ENCODE measurements around the gene UFD1. TPM values are rescaled to one million over a fixed set of nuclear protein-coding genes. Genes with fewer than 3 reads are reported as not detected.

UFD1 gene
- total and polyA plus RNA-seq, 9 of the 15 experiments (the other 6 are each of a cell fraction or from before 2014, with no cell fraction given), result 238 to 645 (median 363) TPM

- TF ChIP-seq ZNF217 (CRISPR knock-in tag; IDR thresholded peaks at IDR 0.05), result no peak
- TF ChIP-seq ZBED1 (IDR thresholded peaks at IDR 0.05), result no peak
- no peak for TF ChIP-seq ZKSCAN3 (CRISPR knock-in tag; IDR thresholded peaks at IDR 0.05)
- TF ChIP-seq KDM1A (IDR thresholded peaks at IDR 0.05), result no peak
- no peak for TF ChIP-seq KAT7 (CRISPR knock-in tag; IDR thresholded peaks at IDR 0.05; ENCODE audit: borderline replicate concordance)
- no peak for TF ChIP-seq TGIF2 (CRISPR knock-in tag; IDR thresholded peaks at IDR 0.05)
- no peak for TF ChIP-seq MED1 (CRISPR knock-in tag; IDR thresholded peaks at IDR 0.05; ENCODE audit: borderline replicate concordance)
- TF ChIP-seq ZSCAN29 (IDR thresholded peaks at IDR 0.05), result no peak
- TF ChIP-seq SAP30 (IDR thresholded peaks at IDR 0.05; ENCODE audit: borderline replicate concordance, insufficient read depth, low read depth, low read length, poor library complexity, severe bottlenecking), result peak; percentile 86
- peak in 1 of 3 experiments; percentile 29; a peak in 3 of 6 replicates for TF ChIP-seq CTCF (IDR thresholded peaks at IDR 0.05 in 2 of 3, conservative IDR thresholded peaks at IDR 0.05 in 1 of 3; ENCODE audit: insufficient read depth in 2 of 3, low read depth in 1 of 3, low read length in 3 of 3)
- TF ChIP-seq ZNF232 (CRISPR knock-in tag; IDR thresholded peaks at IDR 0.05), result no peak
- no peak for TF ChIP-seq GABPA (tag; conservative IDR thresholded peaks at IDR 0.05; ENCODE audit: low read depth)
- TF ChIP-seq CXXC5 (CRISPR knock-in tag; IDR thresholded peaks at IDR 0.05), result no peak; the same call in none of the 2 replicates
- TF ChIP-seq EWSR1 (IDR thresholded peaks at IDR 0.05; ENCODE audit: borderline replicate concordance, low read depth, partially characterized antibody), result no peak
- TF ChIP-seq CHD2 (IDR thresholded peaks at IDR 0.05; ENCODE audit: low read depth, low read length), result peak; percentile 63
- TF ChIP-seq TFAP4 (CRISPR knock-in tag; IDR thresholded peaks at IDR 0.05; ENCODE audit: borderline replicate concordance), result no peak
- no peak; the same call in 1 of the 2 replicates for TF ChIP-seq ZNF408 (CRISPR knock-in tag; IDR thresholded peaks at IDR 0.05; ENCODE audit: low read depth)
- peak; percentile 36 for TF ChIP-seq POU5F1 (IDR thresholded peaks at IDR 0.05; ENCODE audit: borderline replicate concordance, low read depth, low read length, partially characterized antibody)
- TF ChIP-seq PTBP1 (IDR thresholded peaks at IDR 0.05; ENCODE audit: low read depth, low read length), result 0 out of 2 replicates have a peak, but pooled peaks have one; percentile 50
- TF ChIP-seq ZNF175 (CRISPR knock-in tag; IDR thresholded peaks at IDR 0.05; ENCODE audit: low read depth), result no peak
- TF ChIP-seq FOS (IDR thresholded peaks at IDR 0.05; ENCODE audit: extremely low read depth, insufficient read length), result no peak
- TF ChIP-seq NR2F6 (CRISPR knock-in tag; IDR thresholded peaks at IDR 0.05), result 0 out of 2 replicates have a peak, but pooled peaks have one; percentile 35
- peak; percentile 50; the same call in 1 of the 2 replicates for TF ChIP-seq SMC3 (conservative IDR thresholded peaks at IDR 0.05; ENCODE audit: insufficient read depth, low read depth, low read length)
- TF ChIP-seq NFE2L1 (tag; IDR thresholded peaks at IDR 0.05; ENCODE audit: borderline replicate concordance, low read depth), result no peak
- TF ChIP-seq NCOA4 (IDR thresholded peaks at IDR 0.05; ENCODE audit: partially characterized antibody), result no peak
- TF ChIP-seq MAFK (IDR thresholded peaks at IDR 0.05; ENCODE audit: low read length), result peak; percentile 11; the same call in 1 of the 2 replicates
- TF ChIP-seq ETV5 (CRISPR knock-in tag; IDR thresholded peaks at IDR 0.05; ENCODE audit: low read depth), result no peak
- TF ChIP-seq DIDO1 (tag; IDR thresholded peaks at IDR 0.05; ENCODE audit: low read depth), result peak; percentile 92
Measured at GRCh38 chr22:19431649-19432132, 47.3 kb downstream of the UFD1 start, which contains the start of gene HIRA (continued).
